ENCODE results near the gene NUTM2F.
A peak's percentile ranks its signal among the peaks of the same experiment; 100 is the strongest.
"Not testable (repeated sequence)": the region's sequence is repeated elsewhere in the genome, so short reads cannot be mapped to it uniquely, and the experiment has no call there.

The NUTM2F gene

DNA sequence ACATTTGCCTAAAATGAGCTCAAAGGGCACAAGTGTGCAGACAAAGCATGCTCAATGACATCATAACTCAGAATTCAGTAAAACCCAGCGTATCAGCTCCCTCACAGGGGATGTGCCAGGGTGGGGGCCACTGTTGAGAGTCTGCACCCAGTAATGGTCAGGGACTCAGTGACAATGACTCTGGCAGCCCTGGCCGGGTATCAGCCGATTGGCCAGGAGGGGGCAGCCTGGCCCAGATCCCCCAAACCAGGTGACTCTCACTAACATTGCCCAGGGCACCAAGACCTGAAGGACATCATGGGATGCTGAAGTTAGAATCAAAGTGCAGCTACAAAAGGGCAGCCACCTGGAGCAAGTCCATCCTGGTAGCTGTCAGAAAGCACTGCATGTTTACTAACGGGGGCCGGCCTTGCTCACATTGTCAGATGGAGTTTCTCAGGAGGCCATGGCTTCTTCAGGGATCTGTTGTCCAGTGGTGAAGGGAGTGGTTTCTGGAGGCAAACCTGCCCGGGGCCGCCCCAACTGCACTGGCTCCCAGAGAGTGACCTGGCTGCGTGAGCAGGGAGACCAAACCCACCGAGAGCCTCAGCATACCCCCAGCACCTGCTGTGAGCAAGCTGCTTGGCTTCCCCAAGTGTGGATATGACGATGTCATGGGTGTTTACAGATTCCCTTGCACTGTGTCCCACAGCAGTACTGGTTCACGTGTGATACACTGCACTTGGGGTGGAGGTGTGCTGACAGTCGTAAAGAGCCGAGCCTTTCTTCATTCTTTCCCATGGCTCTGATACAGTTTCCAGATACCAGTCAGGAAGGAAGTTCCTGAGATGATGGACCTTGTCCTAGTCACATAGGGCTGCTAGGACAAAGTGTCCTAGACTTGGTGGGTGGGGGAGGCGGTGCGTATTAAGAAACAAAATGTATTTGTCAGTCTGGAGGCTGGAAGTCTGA, 13.1 kb downstream of the NUTM2F start:
- not testable (repeated sequence) for DNase-seq

DNA sequence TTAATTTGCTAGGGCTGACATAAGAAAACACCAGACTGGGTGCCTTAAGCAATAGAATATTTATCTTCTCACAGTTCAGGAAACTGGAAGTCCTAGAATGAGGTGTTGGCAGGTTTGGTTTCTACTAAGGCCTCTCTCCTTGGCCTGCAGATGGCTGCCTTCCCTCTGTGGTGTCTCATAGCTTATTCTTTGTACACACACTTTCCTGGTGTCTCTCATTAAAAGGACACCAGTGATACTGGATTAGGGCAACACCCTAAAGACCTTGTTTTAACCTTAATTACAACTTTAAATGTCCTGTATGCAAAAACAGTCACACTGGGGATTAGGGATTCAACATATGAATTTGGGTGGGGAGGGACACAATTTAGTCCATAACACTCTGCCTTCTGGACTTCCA, 25.1 kb downstream of the NUTM2F start:
- DNase-seq: no peak

DNA sequence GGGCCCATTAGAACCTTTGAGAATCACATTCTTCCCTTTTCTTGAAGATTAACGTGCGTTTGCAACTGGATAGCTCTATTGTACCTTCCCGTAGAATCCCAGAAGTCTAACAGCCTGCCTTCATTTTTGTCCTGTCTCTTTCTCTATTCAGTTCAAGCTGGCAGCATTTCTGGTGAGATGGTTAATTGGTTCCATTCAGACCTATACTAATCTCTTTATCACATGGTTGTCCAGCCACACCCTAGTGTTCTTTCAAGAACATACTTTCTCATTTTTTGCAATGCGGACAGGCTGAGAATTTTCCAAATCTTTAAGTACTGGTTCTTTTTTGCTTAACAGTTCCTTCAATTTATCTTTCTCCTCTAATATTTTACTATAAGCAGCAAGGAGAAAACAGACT, 26.0 kb downstream of the NUTM2F start:
- no peak for DNase-seq

DNA sequence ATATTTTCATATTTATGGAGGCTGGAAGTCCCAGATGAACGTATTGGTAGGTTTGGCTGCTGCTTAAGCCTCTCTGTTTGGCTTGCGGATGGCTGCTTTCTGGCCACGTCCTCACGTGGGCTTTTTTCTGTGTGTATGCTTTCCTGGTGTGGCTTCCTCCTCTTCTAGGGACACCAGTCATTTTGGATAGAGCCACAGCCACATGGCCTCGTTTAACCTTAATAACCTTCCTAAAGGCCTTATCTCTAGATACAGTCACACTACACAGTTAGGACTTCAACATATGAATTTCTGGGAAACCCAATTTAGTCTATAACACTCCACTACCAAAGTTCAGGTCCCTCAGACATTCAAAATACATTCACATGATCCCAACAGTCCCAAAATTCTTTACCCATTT, 26.9 kb downstream of the NUTM2F start:
- peak; percentile 22 for DNase-seq

DNA sequence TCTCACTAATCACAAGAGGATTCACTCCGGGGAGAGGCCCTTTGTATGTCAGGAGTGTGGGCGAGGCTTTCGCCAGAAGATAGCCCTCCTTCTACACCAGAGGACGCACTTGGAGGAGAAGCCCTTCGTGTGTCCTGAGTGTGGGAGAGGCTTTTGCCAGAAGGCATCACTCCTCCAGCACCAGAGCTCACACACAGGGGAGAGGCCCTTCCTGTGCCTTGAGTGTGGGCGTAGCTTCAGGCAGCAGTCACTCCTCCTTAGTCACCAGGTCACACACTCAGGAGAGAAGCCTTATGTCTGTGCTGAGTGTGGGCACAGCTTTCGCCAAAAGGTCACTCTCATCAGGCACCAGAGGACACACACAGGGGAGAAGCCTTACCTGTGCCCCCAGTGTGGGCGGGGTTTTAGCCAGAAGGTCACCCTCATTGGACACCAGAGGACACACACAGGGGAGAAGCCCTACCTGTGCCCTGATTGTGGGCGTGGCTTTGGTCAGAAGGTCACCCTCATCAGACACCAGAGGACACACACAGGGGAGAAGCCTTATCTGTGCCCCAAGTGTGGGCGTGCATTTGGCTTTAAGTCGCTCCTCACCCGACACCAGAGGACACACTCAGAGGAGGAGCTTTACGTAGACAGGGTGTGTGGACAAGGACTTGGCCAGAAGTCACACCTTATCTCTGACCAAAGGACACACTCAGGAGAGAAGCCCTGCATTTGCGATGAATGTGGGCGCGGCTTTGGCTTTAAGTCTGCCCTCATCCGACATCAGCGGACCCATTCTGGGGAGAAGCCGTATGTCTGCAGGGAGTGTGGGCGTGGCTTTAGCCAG, 27.8 kb downstream of the NUTM2F start:
- DNase-seq: peak; percentile 29

DNA sequence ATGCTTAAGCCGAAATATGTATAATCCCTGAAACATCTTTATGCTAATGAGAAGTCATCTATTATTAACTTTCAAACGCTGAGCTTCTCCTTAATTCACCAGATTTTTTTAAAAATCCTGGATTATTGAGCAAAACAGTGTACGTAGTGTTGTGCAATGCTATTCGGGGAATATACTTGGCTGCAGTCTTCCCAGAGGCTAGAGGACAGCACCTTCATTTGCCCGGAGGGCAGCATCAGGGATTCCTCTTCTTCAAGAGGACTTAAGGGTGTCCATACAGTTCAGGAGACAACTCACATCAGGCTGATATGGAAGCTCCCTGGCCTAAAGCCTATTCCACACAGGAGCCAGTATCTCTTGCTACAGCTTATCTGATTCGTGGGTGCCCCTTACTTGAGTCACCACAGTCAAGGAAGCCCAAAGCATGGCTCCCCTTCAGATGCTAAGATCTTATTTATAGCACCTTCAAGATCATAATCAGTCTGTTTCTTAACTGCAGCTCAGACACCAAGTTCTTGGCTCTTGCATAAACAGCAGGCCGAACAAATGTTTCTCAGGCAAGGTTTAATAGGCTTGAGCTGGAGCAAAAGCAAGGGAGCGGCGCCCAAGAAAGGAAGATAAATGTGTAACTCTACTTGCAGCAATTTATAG, 29.4 kb downstream of the NUTM2F start:
- peak; percentile 59 for DNase-seq

DNA sequence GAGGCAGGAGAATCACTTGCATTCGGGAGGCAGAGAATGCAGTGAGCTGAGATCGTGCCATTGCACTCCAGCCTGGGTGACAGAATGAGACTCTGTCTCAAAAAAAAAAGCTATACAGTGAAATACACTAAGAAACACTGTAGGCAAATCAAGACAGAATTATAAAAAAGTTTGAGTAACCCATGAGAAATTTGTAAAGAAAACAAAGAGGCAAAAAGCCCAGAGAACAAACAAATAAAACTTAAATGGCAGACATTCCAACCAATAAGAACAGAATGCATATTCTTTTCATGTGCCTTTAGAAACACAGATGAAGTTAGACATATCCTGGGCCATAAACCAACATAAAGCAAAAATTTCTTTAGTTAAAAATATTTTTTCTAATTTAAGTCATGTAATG, 38.8 kb downstream of the NUTM2F start:
- DNase-seq: no peak

DNA sequence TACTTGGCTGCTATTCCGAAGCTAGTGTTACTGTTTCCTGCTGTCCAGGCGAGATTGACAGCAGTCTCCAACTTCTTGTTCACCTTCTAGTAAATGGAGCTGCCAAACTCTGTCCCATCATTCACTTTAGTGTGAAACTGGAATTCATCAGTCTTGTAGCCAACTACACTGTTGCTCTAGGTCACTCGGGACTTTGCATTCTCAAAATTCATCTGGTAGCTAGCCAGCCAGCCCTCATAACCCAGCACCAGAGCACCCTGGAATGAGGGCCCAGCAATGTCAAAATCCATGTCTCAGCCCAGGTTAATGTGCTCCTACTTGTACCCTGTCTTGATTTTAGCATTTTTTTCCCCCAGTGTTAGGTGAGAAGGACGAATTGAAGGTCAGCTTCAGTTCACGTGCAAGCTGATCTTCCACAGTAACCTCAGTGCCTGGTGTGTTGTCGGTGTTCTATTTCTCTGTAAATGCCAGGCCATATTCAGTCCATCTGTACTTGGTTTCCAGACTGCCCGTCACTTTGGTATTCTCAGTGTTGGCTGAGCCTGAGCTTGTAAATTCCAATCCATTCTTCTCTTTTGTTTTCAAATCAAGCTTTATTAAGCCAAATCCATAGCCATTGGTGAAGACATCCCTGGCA, 40.4 kb downstream of the NUTM2F start:
- no peak for DNase-seq

DNA sequence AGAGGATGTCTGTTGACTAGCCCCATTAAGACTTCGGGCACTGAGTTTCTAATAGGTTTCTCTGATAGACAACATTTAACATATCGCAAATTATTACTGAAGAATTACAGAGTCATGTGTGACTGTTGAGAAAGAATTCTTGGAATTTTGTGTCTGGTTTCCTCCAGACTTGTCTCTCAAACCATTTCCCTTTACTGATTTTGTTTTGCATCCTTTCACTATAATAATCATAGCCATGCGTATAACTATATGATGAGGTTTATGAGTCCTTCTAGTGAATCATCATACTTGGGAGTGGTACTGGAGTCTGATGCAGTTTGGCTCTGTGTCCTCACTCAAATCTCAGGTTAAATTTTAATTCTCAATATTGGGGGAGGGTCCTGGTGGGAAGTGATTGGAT, 42.3 kb downstream of the NUTM2F start:
- DNase-seq: no peak

DNA sequence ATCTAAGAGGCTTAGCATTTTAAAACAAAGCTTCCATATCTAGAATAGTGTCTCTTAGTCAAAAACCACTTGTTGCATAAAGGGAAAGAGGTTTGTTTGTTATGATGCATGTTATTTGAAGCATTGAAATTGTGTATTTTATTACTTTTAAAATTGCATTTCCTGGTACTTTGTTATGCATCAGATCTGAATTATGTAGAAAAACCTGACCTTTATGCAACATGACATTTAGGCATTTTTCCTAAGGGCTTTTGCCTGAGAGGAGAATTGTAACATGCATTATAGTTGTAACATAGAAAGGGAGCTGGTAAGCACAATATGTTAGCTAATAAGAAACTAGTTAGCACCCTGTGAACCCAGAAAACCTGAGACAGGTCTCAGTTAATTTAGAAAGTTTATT, 47.3 kb downstream of the NUTM2F start:
- no peak for DNase-seq

DNA sequence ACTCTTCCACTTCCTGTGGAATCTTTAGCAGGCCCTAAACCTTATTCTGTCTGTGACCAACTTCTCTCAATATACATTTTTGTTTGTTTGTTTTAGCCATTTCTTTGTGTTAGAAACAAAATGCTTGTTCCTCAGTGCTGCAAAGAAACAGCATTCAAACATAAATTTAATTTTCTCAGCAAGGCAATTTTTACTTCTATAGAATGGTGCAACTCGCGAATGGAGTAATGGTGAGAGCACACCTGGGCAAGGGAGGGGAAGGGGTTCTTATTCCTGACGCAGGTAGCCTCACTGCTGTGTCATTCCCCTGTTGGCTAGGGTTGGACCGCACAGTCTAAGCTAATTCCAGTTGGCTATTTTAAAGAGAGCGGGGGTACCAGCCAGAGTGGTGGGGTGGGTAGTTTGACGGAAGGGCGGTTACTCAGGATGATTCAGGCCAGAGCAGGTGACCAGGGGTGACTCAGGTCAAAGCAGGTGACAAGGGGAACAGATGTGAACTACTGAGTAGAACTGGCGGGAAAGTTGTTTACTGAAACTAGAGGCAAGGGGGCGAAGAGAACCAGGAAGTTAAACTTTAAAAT, 47.9 kb downstream of the NUTM2F start:
- no peak for DNase-seq

DNA sequence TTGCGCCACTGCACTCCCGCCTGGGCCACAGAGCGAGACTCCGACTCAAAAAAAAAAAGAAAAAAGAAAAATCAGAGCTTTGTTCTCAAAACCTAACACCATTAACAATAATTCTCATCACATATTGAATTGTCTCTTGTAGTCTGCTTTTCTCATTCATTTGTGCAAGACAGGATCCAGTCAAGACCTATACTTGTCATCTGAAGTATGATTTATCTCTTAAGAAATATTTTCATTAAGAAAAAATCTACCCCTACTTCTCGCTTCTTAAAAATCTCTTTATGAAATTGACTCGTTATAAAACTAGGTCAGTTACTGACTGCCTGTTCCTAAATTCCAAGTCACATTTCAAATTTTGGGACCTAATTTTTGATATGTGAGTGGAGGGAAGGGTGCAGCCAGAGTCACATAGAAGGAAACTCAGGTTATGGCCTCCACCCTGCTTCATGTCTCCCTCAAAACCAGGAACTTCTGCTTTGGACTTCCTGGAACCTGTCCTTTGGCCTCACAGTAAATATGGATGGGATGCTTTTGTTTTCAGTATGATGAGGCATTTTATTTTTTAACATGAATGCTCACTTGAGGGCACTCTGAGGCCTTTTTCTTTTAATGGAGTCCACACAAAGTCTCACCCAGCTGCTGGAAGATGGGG, 50.4 kb downstream of the NUTM2F start:
- no peak for DNase-seq

DNA sequence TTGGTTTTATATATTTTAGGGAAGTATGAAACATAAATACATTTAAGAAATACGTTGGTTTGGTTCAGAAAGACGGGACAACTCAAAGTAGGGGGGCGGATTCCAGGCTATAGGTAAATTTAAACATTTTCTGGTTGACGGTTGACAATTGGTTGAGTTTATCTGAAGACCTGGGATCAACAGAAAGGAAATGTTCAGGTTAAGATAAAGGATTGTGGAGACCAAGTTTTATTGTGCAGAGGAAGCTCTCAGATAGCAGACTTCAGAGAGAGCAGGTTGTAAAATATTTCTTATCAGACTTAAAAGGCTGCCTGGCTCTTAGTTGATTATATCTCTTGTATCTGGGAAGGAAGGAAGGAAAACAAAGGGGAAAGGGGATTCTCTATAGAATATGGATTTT, 51.4 kb downstream of the NUTM2F start:
- not testable (repeated sequence) for DNase-seq

DNA sequence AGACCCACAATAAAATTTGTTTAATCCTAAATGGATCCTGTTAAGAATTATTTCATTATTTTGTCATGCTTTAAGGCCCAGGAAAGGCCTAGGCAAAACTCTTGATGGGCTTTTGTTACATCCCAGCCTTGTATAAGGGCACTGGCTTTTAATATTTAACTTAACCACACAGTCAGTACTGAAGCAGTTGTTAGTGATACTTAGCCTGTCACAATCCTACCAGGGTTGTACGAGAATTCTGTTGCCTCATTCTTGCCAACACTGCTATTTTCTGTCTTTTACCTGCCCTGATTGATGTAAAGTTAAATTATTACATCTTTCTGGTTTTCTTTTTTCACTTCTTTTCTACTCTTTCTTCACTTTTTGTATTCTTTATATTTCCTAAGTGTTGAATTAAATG, 58.4 kb downstream of the NUTM2F start:
- no peak for DNase-seq

DNA sequence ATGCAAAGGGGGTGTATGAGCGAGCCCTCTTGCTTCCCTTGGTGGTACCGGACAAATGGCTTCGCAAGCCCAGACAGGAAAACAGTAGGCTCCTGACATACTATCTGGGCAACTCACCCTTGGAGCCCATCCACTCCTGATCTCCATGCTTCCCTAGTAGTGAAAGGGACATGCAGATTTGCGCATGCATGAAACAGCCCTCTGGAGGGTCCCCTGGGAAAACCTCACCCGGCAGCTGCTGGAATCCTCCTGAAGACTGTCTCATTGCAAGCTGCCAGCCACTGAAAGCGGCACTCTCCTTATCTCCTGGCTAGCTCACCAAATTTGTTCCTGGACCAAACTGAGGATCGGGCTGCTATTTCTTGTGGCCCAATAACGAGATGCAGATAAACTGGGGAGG, 59.2 kb downstream of the NUTM2F start:
- no peak for DNase-seq

Data from hematopoietic multipotent progenitor cell treated with erythropoietin and hydrocortisone succinate and interleukin-3 and kit ligand, for 4 days (in vitro differentiated cells).